CD1c-positive myeloid dendritic cell (primary cell): ENCODE data around the gene RNF38.
"Not testable (repeated sequence)": the region's sequence is repeated elsewhere in the genome, so short reads cannot be mapped to it uniquely, and the experiment has no call there.

Experiments used
- DNase-seq: peaks from one replicate; pipeline ENCODE4 v3.0.0-alpha.2; 2016; ENCODE audit errors: extremely low spot score

Gene RNF38

GRCh38 chr9:36294996-36295395 lies 105.1 kb downstream of the RNF38 start:
- DNase-seq, result not testable (repeated sequence)

GRCh38 chr9:36293918-36294317 lies 106.2 kb downstream of the RNF38 start:
- DNase-seq, result no peak

- DNase-seq, result no peak
Measured at GRCh38 chr9:36293171-36293570, 106.9 kb downstream of the RNF38 start.

GRCh38 chr9:36292641-36293040 lies 107.4 kb downstream of the RNF38 start:
- DNase-seq, result no peak

GRCh38 chr9:36290996-36291395 lies 109.1 kb downstream of the RNF38 start:
- DNase-seq, result no peak

- no peak for DNase-seq
Measured at GRCh38 chr9:36289836-36290435, 110.1 kb downstream of the RNF38 start.

- no peak for DNase-seq
Measured at GRCh38 chr9:36288070-36288469, 112.0 kb downstream of the RNF38 start.
